Hepatocyte (in vitro differentiated cells): Measurements from ENCODE around the gene CORO2B.

Source experiments
- EZH2 ChIP-seq: fragments of 200-600 bp; sonication (generic); IDR thresholded peaks from 2 replicates; pipeline ENCODE4 v1.6.1; 2016; ENCODE audit warnings: antibody characterized with exemption, mild to moderate bottlenecking, borderline replicate concordance
- TF ChIP-seq, protein P1 (sequence below): fragments of 200-600 bp; sonication (generic); IDR thresholded peaks from 2 replicates; pipeline ENCODE4 v1.5.1; 2016; ENCODE audit warnings: antibody characterized with exemption, mild to moderate bottlenecking; ENCODE audit not compliant: poor library complexity

DNA sequence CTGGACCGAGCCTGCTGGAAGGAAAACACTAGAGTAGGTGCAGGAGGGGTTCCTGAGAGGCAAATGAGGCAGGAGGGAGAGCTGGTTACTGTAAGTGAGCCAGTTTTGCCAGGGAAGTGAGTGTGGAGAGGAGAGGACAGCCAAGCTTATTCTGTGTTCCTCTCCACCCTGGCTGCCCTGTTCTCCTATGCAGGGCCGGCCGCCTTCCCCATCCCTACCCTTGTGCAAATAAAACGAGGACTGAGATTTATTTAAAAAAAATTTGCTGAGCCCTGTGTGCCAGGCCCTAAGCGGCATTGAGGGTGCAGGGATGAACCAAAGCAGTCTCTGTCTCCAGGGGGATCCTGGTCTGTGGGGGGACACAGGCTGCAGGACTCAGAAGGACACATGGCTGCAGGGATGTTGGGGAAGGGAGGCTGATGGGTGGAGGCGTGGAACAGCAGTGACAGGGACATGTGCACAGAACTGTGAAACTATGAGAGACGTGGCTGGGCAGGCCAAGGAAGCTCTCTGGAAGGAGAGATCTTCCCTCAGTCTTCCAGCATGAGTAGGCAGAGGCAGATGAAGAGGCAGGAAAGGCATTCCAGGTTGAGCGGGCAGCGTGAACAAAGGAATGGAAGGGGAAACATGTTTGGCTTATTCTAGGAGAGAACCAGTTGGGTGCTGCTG, 12.1 kb downstream of the CORO2B start:
- TF ChIP-seq, protein P1, sequence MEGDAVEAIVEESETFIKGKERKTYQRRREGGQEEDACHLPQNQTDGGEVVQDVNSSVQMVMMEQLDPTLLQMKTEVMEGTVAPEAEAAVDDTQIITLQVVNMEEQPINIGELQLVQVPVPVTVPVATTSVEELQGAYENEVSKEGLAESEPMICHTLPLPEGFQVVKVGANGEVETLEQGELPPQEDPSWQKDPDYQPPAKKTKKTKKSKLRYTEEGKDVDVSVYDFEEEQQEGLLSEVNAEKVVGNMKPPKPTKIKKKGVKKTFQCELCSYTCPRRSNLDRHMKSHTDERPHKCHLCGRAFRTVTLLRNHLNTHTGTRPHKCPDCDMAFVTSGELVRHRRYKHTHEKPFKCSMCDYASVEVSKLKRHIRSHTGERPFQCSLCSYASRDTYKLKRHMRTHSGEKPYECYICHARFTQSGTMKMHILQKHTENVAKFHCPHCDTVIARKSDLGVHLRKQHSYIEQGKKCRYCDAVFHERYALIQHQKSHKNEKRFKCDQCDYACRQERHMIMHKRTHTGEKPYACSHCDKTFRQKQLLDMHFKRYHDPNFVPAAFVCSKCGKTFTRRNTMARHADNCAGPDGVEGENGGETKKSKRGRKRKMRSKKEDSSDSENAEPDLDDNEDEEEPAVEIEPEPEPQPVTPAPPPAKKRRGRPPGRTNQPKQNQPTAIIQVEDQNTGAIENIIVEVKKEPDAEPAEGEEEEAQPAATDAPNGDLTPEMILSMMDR: no peak
- no peak for TF ChIP-seq EZH2
